Putamen (tissue), 1 donor: ENCODE results near the gene ALDOA.
"Not testable (repeated sequence)": the region's sequence is repeated elsewhere in the genome, so short reads cannot be mapped to it uniquely, and the experiment has no call there.

Source experiments
- DNase-seq: peaks from one replicate; pipeline ENCODE4 v3.0.0-alpha.2; 2016; ENCODE audit warnings: low spot score

The ALDOA gene

DNA sequence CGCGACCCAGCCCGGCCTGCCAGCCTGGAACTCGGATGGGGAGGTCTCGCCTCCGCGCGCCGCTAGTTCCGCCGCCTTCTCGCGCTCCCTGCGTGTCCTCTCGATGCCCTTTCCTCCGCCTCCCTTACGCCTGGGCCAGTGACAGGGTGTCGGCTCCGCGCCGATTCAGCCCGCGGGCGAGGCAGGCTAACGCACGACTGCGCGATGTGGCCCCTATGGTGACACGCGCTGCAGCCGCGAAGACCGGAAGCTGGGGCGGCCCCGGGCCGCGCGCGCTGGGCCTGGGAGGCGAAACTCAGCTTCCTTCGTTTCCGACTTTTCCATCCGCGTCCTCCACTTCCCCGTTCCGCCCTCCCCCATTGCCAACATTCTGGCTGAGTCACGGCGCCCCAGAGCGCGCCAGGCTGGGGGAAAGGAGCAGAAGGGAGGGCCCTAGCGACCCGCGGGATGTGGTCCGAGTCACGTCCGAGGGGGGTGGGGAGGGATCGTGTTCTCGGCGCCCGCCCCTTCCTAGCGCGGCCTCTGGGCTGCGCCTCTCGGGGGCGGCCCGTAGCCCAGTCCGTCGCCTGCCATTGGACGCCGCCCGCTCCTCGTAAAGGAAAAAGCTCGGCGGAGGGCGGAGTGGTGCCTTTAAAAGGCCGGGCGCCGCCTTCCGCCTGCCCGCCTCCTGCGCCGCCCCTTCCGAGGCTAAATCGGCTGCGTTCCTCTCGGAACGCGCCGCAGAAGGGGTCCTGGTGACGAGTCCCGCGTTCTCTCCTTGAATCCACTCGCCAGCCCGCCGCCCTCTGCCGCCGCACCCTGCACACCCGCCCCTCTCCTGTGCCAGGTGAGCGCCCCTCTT is at the start of gene ALDOA:
ALDOA (plus strand) TSS at position 659 of the 841 bp plus-strand sequence. CDS start 1,138 bp downstream, outside the sequence.
- peak; percentile 98 for DNase-seq

DNA sequence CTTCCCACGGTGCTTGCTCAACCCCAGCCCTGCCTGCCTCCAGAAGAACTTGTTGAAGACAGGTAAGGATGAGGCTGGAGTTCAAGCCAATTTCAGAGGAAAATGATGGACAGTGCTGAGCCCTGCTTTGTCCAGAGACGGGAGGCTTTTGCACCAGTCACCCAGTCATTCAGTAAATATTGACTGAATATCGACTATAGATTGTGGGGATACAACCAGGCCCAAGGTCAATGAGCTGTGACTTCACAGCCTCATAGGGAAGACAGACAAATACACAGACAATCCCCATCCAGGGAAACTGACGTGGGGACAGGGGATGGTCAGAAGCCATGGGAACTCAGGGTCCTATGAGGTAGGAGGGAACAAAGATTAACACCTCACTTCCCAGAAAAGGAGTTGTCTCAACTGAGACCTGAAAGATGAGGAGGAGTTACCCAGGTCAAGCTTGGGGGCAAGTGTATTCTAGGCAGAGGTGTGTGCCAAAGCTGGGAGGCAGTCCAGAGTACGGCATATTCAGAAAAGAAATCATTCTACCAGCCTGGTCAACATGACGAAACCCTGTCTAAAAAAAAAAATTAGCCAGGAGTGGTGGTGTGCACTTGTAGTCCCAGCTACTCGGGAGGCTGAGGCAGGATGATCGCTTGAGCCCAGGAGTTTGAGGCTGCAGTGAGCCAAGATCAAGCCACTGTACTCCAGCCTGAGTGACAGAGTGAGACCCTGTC is 48.8 kb upstream of the ALDOA start:
- no peak for DNase-seq

DNA sequence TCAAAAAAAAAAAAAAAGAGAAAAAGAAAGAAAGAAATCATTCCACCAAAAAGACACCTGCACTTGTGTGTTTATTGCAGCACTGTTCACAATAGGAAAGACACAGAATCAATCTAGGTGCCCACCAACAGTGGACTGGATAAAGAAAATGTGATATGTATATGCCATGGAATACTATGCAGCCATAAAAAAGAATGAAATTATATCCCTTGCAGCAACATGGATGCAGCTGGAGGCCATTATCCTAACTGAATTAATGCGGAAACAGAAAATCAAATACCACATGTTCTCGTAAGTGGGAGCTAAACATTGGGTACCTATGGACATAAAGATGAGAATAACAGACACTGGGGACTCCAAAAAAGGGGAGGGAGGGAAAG is 48.3 kb upstream of the ALDOA start:
- DNase-seq: no peak

DNA sequence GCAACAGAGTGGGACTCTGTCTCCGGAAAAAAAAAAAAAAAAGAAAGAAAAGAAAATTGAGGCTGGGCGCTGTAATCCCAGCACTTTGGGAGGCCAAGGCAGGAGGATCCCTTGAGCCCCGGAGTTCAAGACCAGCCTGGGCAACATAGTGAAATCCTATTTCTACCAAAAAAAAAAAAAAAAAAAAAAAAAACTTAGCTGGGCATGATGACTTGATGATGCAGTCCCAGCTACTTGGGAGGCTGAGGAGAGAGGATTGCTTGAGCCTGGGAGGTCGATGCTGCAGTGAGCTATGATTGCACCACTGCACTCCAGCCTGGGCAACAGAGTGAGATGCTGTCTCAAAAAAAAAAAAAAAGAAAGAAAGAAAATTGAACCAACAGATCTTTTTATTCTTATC is 47.6 kb upstream of the ALDOA start:
- DNase-seq: not testable (repeated sequence)

DNA sequence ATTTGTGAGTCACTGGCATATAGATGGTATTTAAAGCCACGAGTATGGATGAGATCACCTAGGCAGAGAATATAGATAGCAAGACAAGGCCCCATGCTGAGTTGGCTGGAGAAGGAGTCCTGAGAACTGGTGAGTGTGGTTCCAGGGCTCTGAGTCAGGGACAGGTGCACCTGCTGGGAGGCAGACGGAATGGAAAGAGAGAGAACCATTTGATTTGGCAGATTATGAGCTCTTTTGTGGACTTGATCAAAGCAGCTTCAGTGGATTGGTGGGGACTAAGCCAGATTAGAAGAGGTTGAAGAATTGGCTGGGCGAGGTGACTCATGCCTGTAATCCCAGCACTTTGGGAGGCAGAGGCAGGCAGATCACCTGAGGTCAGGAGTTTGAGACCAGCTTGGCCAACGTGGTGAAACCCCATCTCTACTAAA is 46.8 kb upstream of the ALDOA start:
- DNase-seq: no peak

DNA sequence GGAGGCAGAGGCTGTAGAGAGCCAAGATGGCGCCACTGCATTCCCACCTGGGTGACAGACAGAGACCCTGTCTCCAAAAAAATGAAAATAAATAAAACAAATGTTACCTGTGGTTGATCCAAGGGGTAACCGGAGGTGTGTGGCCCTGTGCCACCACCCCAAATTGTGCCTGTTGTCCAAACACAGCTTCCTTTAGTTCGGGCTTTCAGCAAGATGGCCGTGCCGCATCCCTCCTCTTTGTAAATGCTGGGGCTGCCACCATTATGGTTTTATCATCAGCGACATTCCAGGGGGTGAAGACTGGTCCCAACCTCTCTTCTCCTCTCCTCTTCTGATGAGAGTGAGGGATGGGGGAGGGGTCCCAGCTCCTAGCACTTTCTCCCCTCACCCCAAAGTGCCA is 42.7 kb upstream of the ALDOA start, which contains the start of gene C16orf92:
C16orf92 (plus strand) TSS at position 312 of the 400 bp plus-strand sequence. CDS start 143 bp downstream, outside the sequence.
- no peak for DNase-seq

DNA sequence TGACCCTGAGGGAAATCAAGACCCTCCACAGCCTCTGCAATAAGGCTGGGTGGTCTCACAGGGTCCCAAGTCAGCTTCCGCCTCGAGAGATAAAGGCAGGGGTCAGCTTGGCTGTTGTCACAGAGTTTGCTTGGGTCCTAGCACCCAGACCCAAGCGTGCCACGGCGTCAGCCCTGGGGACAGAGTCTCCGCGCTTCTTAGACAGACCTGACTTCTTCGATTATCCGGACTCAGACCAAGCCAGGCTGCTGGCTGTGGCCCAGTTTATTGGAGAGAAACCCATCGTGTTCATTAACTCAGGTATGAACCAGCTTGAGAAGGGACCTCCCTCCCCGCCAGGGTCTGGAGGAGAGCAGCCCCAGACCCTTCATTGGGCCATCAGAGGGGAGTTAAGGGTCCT is 42.0 kb upstream of the ALDOA start:
- no peak for DNase-seq

DNA sequence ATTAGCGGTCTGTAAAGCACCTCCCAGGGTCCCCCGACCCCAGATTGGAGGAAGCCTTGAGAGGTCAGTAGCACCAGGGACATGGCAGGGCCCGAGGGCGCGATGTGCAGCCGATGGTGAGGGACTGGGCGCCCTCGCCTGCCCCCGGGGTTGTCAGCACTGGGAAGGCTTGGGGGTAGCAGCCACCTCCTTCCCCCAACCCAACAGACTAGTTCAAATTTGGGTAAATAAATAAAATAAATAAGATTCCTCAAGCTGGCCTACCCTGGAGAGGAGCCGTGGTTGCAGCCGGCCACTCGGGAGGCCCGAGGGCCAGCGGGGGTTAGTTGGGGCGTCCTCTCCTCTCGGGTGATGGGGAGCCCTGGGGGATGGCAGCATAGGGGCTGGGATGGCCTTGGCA is 41.1 kb upstream of the ALDOA start:
- no peak for DNase-seq

DNA sequence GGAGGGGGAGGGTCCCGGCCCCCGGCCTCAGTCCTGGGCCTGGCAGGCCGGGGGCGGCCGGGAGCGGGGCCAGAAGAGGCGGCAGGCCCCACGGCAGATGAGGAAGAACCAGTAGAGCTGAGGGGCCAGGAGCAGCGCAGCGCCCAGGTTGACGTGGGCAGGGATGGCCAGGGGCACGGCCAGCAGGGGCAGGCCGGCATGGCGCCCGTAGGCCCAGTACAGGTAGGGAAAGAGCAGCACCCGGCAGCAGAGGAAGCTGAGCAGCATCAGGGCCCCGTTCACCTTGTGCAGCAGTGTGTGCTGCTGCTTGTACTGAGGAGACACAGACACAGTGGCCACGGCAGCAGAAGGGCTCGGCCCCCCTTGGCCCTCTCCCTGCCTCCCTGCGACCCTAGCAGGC is 40.4 kb upstream of the ALDOA start:
- no peak for DNase-seq

DNA sequence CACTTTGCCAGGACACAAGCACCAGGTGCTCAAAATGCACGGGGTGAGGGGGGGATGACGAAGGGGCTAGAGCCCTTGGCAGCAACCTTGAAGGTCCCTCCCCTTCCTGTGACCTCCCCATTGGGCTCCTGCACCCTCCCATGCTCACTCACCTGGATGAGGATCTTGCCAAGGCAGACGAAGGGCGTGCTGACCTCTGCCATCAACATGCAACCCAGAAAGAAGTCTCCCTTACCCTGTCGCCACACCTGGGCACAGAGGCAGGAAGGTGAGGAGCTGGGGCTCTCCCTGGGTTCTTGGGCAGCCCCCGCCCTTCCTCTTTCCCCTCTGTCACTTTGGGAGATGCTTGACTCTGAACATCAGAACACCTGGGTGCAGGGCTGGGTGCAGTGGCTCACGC is 40.0 kb upstream of the ALDOA start:
- DNase-seq: no peak

DNA sequence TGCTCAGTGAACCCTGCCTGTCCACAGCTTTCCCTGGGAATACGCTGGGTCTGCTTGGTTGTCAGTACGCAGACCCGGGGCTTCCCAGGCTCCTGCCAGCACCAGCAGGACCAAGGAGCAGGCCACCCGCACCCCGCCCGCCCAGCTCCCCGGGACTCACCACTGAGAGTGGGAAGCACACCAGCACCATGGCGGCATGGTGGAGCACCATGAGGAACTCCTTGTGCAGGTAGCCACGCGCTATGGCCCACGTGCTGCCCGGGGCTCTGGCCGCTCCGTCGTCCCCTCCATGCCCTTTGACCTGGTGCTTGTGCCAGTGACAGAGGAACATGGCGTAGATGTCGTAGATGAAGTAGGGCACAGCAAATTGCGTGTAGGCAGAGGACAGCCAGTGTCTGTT is 39.1 kb upstream of the ALDOA start:
- DNase-seq: no peak

DNA sequence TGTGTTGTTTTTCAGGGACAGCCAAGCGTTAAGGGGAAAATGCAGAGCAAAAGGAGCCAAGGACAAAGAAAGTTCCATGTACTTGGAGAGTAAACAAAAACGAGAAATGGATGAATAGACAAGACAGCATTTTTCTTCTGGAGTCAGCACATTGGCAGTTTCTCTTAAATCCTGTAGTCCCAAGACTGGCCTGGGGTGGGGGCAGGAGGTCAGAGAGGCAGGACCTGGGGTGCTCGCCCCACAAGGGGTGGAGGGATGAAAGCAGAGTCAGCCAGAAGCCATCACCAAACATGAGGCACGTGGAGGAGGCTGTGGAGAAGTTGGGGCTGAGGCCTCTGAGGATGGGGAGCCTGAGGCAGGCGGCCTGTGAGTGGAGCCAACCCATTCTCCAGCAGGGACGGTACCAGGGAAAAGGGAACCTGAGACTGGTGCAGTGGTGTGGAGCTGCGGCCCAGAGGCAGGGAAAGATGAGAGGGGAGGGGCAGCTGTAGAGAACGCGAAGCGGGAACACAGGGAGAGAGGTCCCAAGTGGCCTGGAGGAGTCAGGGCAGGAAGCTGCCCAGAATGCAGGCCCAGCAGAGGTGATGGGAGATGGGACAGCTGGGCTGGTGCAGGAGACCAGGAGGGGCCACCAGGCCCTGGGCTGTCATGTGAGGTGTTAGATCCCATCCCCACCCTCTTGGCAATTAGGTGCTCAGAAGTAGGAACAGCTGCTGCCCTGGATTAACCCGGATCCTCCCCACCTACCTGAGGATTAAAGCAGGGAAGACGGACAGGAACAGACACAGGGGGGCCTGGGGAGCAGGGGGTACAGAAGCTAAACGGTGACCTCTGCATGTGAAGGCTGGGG is 37.7 kb upstream of the ALDOA start:
- no peak for DNase-seq

DNA sequence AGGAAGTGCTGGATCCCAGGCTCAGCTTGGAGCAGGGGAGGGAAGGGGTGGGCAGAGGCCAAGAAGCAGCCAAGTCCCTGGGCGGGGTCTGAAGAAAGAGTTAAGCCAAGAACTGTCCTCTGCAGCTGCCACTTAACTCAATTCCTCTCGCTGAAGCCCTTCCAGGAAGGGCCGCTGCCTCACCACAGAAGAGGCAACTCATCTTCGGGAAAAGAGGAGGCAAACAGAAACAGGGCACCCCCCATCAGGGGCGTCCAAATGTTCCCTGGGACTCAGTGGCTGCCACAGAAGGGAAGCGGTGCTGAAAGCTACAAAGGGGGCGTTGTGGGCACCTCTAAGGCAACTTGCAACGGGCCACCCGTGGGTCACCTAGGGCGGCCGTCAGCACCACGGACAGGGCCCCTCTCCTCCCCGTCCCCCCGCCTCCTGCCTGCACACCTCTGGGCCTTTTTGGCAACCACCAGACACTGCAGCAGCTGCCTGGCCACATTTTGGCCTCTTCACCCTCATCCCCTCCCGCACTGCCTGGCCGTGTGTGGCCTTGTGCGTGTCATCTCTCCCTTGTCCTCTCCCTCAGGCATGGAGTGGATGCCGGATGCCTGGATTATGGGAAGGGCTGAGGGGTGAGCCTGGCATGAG is 37.0 kb upstream of the ALDOA start:
- no peak for DNase-seq

DNA sequence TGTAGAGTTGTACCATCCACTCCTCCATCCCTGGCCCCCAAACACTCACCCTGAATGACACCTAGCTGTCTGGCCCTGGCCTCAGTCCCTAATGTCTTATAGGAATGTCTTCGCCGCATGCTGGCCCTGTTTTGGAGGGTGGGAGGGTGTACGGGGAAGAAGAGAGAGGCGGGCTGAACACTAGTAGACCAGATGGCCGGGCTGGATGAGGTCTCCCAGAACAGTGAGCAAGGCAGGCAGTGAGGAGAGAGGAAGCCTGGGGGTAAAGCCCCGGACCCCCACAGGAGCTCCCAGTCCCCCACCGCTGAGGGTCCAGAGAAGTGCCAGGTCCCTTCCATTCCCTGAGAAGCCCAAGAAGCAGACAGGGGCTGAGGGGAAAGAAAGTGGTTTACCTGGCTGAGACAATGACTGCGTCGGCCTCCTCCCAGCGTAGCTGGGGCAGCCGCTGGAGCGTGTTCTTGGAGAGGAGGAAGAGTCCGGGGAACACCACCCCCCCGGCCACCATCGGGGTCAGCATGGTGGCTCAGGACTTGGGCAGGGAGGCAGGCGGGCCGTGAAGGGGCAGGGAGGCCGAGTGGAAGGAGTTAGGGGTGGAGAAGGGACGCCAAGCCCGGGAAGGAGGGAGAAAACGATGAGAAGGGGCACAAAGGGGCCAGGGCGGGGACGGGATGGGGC is 35.4 kb upstream of the ALDOA start:
- DNase-seq: no peak

DNA sequence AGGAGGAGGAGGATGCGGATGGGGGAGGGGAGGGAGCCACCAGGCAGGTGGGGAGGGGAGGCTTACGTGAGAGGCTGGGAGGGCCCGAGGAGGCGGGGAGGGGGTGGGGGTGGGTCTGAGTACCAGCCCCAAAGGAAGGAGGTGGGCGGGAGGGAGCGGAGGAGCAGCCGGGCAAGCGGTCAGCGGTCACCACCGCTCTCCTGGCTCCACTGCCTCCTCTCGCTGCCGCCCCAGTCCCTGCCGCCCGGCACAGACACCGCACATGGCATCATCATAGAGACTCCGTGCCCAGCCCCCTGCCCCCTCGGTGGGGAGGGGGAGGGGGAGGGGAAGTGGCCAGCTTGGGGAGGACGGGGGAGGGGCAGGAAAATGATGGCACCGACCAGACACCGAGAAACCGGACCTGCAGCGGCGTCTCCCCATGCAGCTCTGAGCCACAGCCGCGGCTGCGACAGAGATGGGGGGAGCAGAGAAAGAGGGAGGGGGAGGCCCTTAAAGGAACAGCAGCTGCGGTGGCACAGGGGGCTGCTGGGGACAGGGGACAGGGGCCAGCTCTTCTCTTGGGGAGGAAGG is 34.6 kb upstream of the ALDOA start, which contains the start of gene TLCD3B:
TLCD3B (minus strand) TSS at position 431 of the 573 bp plus-strand sequence. CDS start 744 bp downstream, outside the sequence.
- no peak for DNase-seq

DNA sequence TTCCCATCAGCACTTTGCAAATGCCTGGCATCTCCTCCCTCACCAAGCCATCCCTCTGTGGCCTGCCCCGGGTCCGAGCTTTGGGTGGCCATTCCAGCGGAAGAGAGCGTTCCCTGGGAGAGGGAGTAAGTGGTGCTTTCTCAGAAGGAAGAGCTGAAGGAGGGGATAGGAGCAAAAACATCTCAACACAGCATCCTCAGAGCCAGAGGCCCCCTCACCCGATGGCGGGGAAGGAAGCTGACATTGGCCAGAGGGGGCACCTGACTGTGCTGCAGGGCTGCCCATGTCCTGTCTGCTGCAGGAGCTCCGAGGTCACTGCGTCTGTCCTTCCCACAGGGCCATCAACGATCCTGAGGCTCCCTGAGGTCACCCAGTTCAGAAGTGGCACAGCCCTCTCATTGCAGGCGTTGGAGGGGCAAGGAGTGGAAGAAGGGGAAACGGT is 34.1 kb upstream of the ALDOA start:
- DNase-seq: no peak

DNA sequence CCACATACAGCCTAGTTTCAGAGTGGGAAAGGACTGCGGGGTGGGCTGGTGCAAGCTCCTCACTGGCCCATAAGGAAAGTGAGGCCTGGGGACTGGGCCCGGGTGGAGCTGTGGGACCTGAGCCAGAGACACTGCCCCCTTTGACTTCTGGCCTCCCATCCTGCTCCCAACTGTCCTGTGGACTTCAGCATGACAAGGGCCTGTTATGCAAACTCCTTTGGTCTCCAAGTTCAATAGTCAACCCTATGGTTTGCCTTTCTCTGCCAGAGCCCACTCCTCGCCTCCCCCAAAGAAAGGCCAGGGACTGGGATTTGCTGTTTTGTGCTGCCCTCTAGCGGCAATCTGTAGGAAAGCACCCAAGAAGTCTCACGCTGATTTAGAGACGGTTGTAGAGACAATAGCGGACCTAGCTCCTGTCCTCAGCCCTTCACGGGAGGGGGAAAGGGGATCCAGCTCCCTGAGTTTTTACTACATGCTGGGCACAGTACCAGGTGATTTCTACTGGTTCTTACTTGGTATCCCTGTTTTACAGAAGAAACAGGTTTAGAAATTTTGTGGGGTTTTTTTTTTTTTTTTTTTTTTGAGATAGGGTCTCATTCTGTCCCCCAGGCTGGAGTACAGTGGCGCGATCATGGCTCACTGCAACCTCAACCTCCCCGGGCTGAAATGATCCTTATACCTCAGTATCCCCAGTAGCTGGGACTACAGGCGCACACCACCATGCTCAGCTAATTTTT is 33.3 kb upstream of the ALDOA start:
- no peak for DNase-seq

DNA sequence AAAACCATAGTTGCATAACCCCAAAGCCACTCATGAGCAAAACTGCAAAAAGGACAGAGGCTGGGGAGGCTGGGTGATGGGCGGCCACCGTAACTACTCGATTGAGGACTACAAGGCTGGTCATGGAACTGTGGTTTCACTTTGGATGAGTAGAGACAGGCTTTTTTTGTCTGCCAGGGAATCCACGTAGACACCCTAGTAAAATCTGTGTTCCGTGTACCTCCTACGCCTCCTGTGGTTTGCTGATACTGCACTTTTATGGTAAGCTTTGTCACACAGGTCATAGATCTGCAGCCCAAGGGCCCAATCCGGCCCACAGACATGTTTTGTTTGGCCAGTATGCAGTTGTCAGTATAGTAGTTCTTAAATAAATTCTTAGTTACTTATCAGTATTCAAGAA is 32.3 kb upstream of the ALDOA start:
- no peak for DNase-seq

DNA sequence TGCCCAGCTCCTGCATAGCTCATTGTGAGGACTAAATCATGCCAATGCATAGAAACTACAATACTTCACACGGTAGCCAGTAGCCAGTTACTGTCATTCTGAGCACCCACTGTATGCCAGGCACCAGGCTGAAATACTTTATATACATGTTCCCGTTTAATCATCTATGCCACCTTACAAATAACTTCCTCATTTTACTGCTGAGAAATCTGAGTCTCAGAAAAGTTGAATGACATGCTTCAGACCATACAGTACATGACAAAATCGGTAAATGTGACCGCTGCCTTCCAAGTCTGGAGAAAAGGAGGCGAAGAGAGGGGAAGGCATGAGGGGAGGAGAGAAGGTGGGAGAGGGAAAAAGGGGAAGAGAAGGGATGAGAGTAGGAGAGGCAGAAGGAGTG is 25.3 kb upstream of the ALDOA start:
- no peak for DNase-seq

DNA sequence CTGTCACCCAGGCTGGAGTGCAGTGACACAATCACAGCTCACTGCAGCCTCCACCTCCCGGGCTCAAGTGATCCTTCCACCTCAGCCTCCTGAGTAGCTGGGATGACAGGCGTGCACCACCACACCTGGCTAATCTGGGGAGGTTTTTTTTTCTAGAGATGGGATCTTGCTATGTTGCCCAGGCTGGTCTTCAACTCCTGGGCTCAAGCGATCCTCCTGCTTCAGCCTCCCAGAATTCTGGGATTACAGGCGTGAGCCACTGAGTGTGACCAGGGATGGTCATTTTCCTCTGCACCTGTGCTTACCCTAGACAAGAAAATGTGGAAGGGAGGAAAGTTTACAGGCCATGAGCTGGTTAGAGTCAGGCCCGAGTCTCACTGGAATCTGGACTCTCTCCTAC is 24.9 kb upstream of the ALDOA start:
- DNase-seq: not testable (repeated sequence)
